Measurements from ENCODE around the gene APELA.
"Not testable (repeated sequence)": the region's sequence is repeated elsewhere in the genome, so short reads cannot be mapped to it uniquely, and the experiment has no call there.

Gene APELA, protein sequence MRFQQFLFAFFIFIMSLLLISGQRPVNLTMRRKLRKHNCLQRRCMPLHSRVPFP

DNA sequence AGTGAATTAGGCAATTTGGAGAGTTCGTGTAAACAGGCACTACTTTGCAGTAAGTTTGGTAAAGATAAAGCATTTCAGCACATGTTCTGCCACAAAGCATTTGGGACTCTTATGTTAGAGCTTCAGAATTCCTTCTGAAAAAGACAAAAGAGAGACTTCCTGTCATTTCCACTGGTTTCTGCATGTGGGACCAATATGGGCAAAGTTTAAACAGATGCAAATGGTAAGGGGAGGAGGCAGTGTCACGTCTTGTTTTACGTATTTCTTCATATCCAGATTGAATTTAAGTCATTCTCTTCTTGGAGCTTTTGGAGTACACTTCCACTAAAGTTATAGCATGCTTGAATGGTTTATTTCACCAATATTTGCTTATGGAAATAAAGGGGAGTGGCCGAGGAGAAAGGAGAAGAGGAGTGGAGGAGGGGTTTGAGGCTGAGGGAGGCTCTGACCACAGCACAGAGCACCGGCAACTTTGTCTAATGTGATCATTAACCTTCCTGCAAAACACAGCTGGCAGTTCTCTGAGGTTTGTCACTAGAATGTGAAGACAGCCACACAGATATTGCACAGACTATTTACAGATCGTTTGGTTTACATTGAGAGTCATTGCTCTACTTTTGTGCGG lies at the start of gene APELA:
TSS of gene APELA (plus strand) at position 479 of the 625 bp plus-strand sequence. CDS start 154 bp downstream, outside the sequence.
- in situ Hi-C loops (cut with MboI; ENCODE audit: low sequenced_read_pairs), result no loop called here

DNA sequence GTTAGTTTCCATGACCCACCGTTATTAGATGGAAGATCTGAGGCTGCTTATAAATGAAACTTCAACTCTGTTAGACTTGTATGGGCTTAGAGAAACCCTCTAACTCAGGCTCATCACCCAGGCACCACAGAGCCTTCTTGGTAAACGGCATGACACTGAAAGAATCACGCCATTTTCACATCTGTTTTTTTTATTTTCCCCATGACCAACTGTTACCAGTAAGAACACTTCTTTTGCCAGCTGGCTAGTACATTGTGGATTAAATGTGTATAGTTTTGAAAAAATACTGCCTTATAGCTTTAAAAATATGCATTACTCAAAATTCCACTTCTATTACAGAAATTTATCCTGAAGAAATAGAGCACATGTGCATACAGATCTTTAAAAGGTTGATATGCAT lies 48.0 kb upstream of the APELA start:
- in situ Hi-C loops (cut with MboI; ENCODE audit: low sequenced_read_pairs), result no loop called here

DNA sequence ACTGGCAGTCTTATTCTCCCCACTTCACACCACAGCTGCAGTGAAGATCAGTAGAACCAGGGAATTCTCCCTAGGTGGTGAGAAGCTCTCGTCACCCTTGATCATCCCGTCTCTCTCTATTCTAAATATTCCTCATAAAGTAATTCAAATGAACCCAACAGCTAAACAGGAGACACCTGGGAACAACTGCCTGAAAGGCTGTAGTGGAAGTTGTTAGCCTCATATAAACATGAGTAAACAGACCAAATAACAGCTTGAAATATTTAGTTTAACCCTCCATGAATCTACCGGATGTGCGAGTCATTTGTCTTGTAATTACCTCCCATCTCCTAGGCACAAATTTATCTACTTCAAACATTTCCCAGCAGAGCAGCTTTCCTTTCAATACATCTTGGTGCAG lies 30.4 kb upstream of the APELA start:
- in situ Hi-C loops (cut with MboI; ENCODE audit: low sequenced_read_pairs), result no loop called here

DNA sequence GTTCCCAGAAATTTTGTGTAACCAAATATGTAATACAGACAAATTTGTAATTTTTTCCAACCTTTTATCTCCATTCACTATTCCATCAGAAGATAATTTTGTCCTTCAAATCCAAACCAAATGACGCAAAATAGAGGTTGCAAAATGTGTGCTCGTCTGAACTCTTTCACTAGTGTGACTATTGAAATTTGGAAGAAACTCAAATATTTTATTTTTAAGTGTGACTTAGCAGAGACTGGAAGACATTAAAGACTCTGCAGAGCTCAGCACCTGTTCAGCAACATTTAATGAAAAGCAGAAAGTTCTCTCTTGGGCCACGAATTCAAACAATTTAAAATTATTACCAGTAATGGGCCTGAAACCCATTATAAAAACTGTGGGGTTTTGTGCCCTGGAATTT lies 30.0 kb upstream of the APELA start:
- in situ Hi-C loops (cut with MboI; ENCODE audit: low sequenced_read_pairs), result no loop called here

DNA sequence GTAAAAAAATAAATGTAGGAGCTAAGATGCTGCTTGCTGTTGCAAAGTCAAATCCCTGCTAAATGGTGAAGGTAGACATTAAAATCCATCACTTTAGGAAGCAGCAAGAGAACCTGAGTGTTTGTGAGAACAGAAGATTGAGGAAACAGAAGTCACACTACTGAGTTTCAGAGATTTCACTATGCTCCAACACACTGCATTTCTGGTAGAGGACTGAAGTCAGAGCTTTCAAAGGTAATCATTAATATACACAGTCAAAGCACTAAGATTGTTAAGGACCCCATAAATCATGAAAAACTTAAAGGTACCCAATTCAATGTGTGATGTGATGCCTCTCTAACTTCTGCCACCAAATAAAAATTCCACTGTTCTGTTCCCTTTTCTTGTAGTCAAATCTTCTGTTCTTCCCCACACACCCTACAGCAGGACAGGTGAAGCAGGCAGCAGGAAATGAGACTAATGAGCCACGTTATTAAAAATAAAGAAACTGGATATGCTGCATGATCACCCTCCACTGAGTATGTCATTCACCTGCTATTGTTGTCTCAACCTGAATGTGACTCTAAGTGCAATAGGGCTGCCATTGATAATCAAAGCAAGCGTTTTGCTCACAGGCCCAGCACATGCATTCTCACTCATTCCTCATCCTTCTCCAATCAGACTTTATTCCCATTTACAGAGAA lies 28.9 kb upstream of the APELA start:
- in situ Hi-C loops (cut with MboI; ENCODE audit: low sequenced_read_pairs), result no loop called here

DNA sequence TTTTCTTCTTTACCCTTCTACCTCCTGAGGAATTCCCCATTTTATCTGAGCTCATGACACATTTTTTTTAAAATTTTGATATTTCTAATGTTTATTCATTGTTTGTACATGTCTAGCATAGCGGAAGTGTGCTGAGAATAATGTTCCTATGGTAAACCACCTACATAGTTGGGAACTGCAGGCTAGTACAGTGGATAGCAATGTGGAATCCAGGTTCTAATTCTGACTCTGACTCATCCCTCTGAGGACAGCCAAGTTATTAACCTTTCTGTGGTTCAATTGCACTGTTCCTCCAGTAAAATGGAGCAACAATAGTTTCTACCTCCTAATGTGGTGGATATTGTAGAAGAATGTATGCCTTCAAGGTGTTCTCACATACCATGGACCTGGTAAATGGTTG lies 20.6 kb upstream of the APELA start:
- in situ Hi-C loops (cut with MboI; ENCODE audit: low sequenced_read_pairs), result no loop called here

DNA sequence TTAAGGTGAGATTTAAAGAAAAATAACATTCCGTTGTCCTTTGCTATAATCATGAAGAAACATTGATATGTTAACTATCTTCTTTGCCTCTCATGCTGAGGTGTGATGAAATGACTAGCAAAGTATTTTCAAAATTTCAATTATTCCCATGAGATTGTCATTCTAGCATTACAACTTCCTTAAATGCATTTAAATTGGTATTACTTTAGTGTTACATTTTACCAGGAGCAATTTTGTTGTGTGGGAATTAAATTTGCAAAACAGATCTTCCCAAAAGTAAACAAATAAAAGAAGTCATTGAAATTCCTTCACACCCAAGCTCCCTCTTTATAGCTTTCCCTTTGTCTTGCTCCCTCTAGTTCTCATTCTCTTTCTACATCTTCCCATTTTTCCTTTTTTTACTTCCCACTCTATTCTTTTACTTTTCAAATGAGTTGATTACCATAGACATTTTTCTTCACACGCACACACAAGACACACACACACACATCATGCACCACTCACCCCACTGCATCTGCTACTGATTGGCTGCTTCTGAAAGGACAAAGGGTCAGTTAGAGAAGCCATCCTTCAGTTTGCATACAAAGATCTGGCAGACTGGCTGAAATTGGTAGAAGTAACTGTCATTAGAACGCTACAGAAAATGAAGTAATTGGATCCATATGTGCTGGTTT lies 10.0 kb upstream of the APELA start:
- in situ Hi-C loops (cut with MboI; ENCODE audit: low sequenced_read_pairs), result no loop called here

DNA sequence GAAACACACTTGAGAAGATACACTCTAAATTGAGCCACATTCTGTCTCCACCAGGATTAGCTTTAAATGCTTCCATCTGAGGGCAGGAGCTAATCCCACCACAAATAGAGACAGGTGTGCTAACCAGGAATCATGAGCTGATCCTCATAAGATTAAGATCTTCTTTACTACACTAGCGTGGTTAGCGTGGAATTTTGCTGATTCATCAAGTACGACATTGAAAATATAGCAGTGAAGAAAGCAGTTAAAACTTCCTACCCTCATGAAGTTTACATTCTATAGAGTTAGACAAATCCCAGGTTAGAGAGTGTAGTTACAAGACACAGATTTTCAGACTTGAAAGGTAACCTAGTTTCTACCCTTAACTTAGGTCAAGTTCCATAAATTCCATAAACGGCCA lies 5.3 kb upstream of the APELA start:
- in situ Hi-C loops (cut with MboI; ENCODE audit: low sequenced_read_pairs), result no loop called here

DNA sequence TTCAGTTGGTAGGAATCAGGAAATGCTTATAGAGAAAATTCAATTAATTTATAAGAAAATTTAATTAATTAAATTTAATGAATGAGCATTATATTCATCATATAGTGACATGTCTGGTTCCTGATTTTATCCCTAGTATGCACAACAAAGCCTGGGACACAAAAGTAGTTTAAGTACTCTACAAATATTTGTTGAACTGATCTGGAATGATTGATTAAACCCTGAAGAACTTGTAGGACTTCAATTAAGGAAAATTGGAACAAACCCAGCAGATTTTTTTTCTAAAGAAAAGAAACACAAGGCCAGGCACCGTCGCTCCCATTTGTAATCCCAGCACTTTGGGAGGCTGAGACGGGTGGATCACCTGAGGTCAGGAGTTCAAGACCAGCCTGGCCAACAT lies 4.5 kb upstream of the APELA start:
- in situ Hi-C loops (cut with MboI; ENCODE audit: low sequenced_read_pairs), result no loop called here

DNA sequence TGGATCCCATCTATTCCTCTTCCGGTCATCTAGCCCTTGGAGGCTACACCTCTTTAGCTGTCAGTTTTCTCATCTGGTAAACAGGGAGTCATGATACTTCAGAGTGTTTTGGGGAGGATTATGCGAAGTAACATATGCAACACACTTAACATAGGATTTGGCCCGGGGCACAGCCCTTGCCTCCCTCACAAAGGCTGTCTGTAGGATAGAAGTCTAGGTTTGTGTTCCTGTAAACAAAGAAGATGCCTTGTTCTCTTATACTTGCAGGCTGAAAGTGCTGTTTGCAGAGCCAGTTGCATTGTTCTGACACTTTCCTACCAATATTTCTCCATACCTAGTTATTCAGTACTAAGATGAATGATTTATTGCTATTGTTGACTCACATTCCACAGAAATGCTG lies 2.2 kb upstream of the APELA start:
- in situ Hi-C loops (cut with MboI; ENCODE audit: low sequenced_read_pairs), result no loop called here

DNA sequence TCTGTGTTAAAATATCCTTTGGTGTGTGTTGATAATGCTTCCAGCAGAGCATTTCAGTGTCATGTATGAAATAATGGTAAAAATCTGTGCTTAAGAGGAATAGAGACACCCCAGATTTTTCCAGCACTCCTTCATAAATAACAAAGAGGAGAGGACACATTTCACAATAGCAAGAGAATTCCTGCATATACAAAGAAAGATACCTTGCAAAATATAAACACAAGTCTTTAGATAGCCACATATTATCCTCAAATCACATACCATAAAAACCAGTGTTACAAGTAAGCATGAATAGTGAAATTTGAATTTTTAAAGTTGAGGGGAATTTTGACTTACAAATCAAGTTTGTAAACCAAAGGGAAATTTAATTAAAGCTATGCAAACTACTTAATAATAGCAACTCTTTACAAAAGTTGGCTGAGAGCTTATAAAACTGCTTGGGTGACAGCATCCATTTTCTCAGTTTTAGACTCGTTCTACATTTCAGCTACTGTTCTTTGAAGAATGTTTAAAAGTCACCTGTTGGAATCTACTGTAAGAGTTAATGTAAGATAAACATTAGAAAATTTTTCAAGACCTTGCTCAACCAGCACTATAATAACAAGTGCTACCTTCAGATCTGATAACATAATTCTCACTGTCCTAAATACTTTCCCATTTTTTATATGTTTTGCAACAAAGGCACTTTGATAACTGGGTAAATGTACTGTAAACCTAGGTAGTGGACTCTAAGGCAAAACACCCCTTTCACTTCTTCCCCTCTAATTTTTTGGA lies 3.7 kb downstream of the APELA start:
- in situ Hi-C loops (cut with MboI; ENCODE audit: low sequenced_read_pairs), result no loop called here

DNA sequence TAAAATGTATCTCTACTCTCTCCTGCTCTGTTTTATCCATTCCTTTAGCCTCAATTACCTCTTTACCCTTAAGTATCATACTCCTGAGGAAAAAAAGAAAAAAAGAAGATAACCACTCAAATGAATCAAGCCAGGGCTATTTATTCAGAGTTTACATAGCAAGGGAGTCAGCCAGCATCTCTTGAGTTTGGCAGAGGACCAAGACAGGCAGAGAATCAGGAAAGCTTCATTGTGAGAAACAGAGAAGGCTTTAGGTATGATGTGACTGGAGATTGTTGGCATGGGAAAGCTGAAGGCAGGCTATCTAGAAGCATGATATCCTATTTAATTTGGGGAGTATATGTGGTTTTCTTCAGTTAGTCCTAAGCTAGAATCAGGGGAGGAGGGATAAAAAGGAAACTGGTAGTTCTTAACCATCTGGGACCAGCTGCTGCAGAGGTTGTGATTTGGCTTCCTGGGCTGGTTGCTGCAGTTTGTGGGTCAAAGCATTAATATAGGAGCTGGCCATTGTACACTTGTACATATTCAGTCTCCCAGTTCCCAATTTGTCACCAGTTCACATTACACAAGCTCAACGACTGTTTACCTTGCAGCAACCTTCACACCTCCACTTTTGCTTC lies 11.2 kb downstream of the APELA start:
- in situ Hi-C loops (cut with MboI; ENCODE audit: low sequenced_read_pairs), result no loop called here

DNA sequence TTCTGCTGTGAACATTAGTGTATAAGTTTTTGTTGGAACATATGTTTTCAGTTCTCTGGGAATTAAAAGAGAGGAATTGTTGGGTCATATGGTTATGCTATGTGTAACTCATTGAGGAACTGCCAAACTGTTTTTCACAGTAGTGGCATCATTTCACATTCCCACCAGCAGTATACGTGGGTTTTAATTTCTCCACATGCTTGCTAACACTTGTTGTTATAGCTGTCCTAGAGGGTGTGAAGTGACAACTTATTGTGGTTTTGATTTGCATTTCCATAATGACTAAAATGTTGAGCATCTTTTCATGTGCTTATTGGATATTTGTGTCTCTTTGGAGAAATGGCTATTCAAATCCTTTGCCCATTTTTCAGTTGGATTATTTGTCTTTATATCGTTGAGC lies 13.7 kb downstream of the APELA start:
- in situ Hi-C loops (cut with MboI; ENCODE audit: low sequenced_read_pairs), result no loop called here

DNA sequence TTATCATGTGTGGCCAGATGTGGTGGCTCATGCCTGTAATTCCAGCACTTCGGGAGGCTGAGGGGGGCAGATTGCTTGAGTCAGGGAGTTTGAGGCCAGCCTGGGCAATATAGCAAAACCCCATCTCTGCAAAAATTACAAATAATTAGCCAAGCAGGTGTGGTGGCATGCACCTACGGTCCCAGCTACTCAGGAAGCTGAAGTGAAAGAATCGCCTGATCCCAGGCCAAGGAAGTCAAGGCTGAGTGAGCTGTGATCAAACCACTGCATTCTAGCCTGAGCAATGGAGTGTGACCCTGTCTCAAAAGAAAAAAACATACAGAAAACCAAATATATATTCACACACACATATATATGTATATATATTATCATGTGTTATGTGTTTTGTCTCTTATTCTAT lies 15.0 kb downstream of the APELA start:
- in situ Hi-C loops (cut with MboI; ENCODE audit: low sequenced_read_pairs), result no loop called here

DNA sequence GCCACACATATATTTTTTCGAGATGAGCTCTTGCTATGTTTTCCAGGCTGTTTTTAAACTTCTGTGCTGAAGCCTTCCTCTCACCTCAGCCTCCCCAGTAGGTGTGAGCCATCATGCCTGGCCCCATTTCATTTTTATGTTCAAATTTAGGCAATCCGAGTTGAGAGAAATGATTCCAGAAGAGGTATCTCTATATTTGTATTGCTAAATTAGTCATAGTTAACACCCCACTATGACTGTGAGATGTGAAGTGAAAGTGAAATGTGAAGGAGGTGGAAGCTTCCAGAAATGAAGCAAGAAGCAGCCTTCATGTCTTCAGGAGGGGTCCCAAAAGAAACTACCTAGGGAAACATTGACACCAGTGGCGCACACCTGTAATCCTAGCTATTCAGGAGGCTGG lies 17.7 kb downstream of the APELA start:
- in situ Hi-C loops (cut with MboI; ENCODE audit: low sequenced_read_pairs), result no loop called here

DNA sequence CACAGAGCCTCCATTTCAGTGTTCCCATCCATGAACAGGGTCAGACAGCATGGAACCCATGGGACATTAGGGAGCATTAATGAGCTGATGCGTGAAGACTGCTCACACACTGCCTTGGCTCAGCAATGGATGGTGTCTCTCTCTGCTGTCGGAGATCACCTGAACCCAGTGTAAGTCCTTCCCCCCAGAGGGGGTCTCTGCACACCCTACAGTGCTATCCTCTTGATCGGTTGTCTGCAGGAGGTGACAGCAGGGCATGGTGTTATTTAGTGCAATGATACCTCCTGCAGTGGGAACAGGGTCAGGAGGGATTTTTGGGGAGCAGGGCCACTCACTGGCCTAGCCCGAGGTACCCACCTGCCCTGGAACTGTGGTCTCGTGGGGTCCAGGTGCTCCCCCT lies 25.6 kb downstream of the APELA start:
- in situ Hi-C loops (cut with MboI; ENCODE audit: low sequenced_read_pairs), result no loop called here

DNA sequence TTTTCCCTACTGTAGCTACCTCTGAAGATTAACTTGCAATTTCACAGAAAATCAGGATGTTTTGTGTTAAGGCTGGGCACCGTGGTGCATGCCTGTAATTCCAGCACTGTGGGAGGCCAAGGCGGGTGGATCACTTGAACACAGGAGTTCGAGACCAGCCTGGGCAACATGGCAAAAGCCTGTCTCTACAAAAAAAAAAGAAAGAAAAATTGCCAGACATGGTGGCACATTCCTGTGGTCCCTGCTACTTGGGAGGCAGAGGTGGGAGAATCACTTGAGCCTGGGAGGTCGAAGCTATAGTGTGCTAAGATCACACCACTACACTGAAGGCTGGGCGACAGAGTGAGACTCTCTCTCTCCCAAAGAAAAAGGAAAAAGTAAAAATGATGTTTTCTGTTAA lies 27.4 kb downstream of the APELA start:
- in situ Hi-C loops (cut with MboI; ENCODE audit: low sequenced_read_pairs), result no loop called here

DNA sequence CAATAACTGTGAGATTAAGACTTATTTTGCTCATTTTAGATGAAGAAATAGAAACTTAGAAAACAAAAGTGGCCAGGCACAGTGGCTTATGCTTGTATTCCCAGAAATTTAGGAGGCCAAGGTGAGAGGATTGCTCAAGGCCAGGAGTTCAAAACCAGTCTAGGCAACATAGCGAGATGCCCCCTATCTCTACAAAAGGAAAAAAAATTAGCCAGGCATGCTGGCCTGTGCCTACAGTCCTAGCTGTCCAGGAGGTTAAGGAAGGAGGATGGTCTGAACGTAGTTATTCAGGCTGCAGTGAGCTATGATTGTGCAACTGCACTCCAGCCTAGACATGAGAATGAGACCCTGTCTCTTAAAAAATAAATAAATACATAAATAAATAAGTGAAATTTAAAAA lies 28.0 kb downstream of the APELA start:
- in situ Hi-C loops (cut with MboI; ENCODE audit: low sequenced_read_pairs), result no loop called here

DNA sequence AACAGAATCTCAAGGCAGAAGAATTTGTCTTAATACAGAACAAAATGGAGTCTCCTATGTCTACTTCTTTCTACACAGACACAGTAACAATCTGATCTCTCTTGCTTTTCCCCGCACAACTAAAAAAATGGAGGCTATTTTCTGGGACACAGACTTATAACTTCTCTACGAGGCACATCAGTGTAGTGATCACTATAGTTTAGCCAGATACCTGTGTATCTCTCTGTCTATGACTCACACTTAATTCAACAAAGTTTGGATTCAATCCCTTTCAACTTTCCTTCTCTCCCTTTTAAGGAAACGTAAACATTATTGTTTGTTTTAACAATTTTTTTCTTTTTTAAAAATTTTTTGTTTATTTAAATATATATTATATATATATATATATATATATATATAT lies 29.4 kb downstream of the APELA start:
- in situ Hi-C loops (cut with MboI; ENCODE audit: low sequenced_read_pairs), result no loop called here

DNA sequence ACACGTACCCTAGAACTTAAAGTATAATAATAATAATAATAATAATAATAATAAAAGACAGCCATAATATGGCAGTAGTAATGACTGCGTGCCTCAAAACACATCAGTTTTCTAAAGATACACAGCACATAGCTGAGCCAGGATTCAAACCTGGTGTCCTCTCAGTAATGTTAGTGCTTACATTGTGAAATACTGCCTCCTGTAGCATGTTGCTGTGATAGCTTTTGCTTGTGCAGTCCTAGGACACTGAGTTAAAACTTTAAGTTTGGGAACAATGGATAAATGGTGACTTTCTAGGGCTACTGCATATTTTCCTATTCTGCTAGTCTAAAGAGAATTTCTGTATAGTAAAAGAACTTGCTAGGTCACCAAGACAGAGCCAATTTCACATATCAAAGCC lies 36.5 kb downstream of the APELA start:
- in situ Hi-C loops (cut with MboI; ENCODE audit: low sequenced_read_pairs), result not testable (repeated sequence)

DNA sequence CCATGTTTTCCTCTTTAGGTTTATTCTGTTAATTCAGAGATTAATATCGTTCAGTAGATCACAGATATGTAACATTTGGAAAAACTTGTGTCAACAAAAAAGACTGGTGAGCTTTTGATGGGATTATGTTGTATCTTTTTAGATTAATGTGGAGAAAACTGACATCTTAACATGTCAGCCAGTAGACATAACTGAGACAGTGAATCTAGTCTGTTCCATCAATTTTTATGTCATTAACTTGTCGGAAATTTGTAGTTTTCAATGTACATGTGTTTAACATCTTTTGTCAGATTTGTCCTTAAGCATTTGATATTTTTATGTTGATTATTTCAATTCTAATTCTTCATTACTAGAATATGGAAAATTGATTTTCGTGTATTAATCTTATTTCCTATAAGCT lies 42.0 kb downstream of the APELA start:
- in situ Hi-C loops (cut with MboI; ENCODE audit: low sequenced_read_pairs), result no loop called here

All from HL-60/S4 treated with retinoic acid at 250 ng/mL for 4 days and 3 days (cell line).